GM10266 (cell line): ENCODE data around the gene SHROOM2.

ENCODE experiments used
- DNase-seq: peaks from one replicate; pipeline ENCODE4 v3.0.0; 2012; ENCODE audit errors: extremely low spot score
- CTCF ChIP-seq: IDR thresholded peaks from 2 replicates; pipeline ENCODE4 v1.5.1; 2012; ENCODE audit warnings: mild to moderate bottlenecking, low read depth; ENCODE audit not compliant: control insufficient read depth, insufficient read depth; ENCODE audit errors: missing control alignments

The SHROOM2 gene

GRCh38 chrX:9866633-9867032 is 80.4 kb downstream of the SHROOM2 start:
- no peak for TF ChIP-seq CTCF
- no peak for DNase-seq

GRCh38 chrX:9867226-9867625 is 81.0 kb downstream of the SHROOM2 start:
- no peak for TF ChIP-seq CTCF
- no peak for DNase-seq

GRCh38 chrX:9867753-9868152 is 81.5 kb downstream of the SHROOM2 start:
- DNase-seq: no peak
- TF ChIP-seq CTCF: no peak

GRCh38 chrX:9871701-9872268 is 85.6 kb downstream of the SHROOM2 start:
- no peak for TF ChIP-seq CTCF
- no peak for DNase-seq

GRCh38 chrX:9873360-9873759 is 87.1 kb downstream of the SHROOM2 start:
- no peak for TF ChIP-seq CTCF
- DNase-seq: no peak

- DNase-seq: peak; percentile 32
- peak; percentile 58 for TF ChIP-seq CTCF
Observed at GRCh38 chrX:9873952-9874351, 87.7 kb downstream of the SHROOM2 start.

- no peak for DNase-seq
- no peak for TF ChIP-seq CTCF
Observed at GRCh38 chrX:9874483-9874882, 88.3 kb downstream of the SHROOM2 start.
